Neural cell (in vitro differentiated cells): ENCODE results near the gene MGAM2. TPM values are rescaled to one million over a fixed set of nuclear protein-coding genes. Genes with fewer than 3 reads are reported as not detected.

Source experiments
- H2AFZ ChIP-seq: fragments of 200-600, 300-800 bp; sonication (generic), shearing (Covaris generic); 2 replicates; pipeline ENCODE4 v1.6.0; 2014; ENCODE audit warnings: low read depth, mild to moderate bottlenecking, antibody characterized with exemption, low read length, moderate library complexity
- H3F3A ChIP-seq: fragments of 200-600 bp; shearing (Covaris generic); 2 replicates; pipeline ENCODE4 v1.6.1; 2016; ENCODE audit warnings: mild to moderate bottlenecking, moderate library complexity, mixed read lengths, antibody characterized with exemption, low read length; ENCODE audit not compliant: insufficient read depth, poor library complexity, severe bottlenecking
- H3K27ac ChIP-seq: fragments of 200-600, 300-800 bp; sonication (generic), shearing (Covaris generic); 2 replicates; pipeline ENCODE4 v1.5.1; 2014; ENCODE audit warnings: mild to moderate bottlenecking, low read length, moderate library complexity
- H3K27me3 ChIP-seq: fragments of 300-800, 200-600 bp; sonication (generic), shearing (Covaris generic); 2 replicates; pipeline ENCODE4 v1.6.0; 2014; ENCODE audit warnings: mild to moderate bottlenecking, low read depth, low read length, moderate library complexity; ENCODE audit not compliant: insufficient read depth
- H3K36me3 ChIP-seq: fragments of 300-800, 200-600 bp; sonication (generic), shearing (Covaris generic); 2 replicates; pipeline ENCODE4 v1.5.1; 2014; ENCODE audit warnings: mild to moderate bottlenecking, antibody characterized with exemption, low read length, moderate library complexity; ENCODE audit not compliant: insufficient read depth
- H3K4me2 ChIP-seq: fragments of 300-800, 200-600 bp; sonication (generic), shearing (Covaris generic); 2 replicates; pipeline ENCODE4 v1.6.0; 2014; ENCODE audit warnings: mild to moderate bottlenecking, low read length
- H3K4me3 ChIP-seq: fragments of 300-800, 200-600 bp; sonication (generic), shearing (Covaris generic); 2 replicates; pipeline ENCODE4 v1.5.1; 2014; ENCODE audit warnings: mild to moderate bottlenecking, low read length, moderate library complexity
- H3K79me2 ChIP-seq: fragments of 200-600 bp; shearing (Covaris generic); replicated peaks from 2 replicates; pipeline ENCODE4 v1.6.0; 2014; ENCODE audit warnings: mild to moderate bottlenecking, low read length, moderate library complexity; ENCODE audit not compliant: insufficient read depth
- H3K9ac ChIP-seq: fragments of 300-800, 200-600 bp; sonication (generic), shearing (Covaris generic); 2 replicates; pipeline ENCODE4 v1.6.1; 2016; ENCODE audit warnings: mild to moderate bottlenecking, low read length, mixed read lengths
- H3K9me2 ChIP-seq: fragments of 200-600 bp; shearing (Covaris generic); 2 replicates; pipeline ENCODE4 v1.6.1; 2016; ENCODE audit warnings: mild to moderate bottlenecking, low read length, mixed read lengths; ENCODE audit not compliant: insufficient read depth
- H3K9me3 ChIP-seq: fragments of 200-600, 300-800 bp; sonication (generic), shearing (Covaris generic); 2 replicates; pipeline ENCODE4 v1.6.1; 2016; ENCODE audit warnings: mild to moderate bottlenecking, mixed run types, low read length, moderate library complexity, mixed read lengths
- H4K20me1 ChIP-seq: fragments of 200-600 bp; shearing (Covaris generic); 2 replicates; pipeline ENCODE4 v1.6.1; 2016; ENCODE audit warnings: mild to moderate bottlenecking, mixed run types; ENCODE audit not compliant: insufficient read depth
- EZH2 ChIP-seq: fragments of 200-600, 300-800 bp; shearing (Covaris generic), sonication (generic); IDR thresholded peaks from 2 replicates; pipeline ENCODE4 v1.6.1; 2014; ENCODE audit warnings: antibody characterized with exemption, low read length, borderline replicate concordance, mild to moderate bottlenecking; ENCODE audit not compliant: insufficient read depth, poor library complexity, severe bottlenecking
- MXI1 ChIP-seq: fragments of 450-650 bp; conservative IDR thresholded peaks from 2 replicates; pipeline ENCODE4 v1.6.1; 2014; ENCODE audit warnings: antibody characterized with exemption, mild to moderate bottlenecking; ENCODE audit not compliant: poor library complexity, severe bottlenecking
- RAD21 ChIP-seq: fragments of 450-650 bp; conservative IDR thresholded peaks from 2 replicates; pipeline ENCODE4 v1.6.1; 2014; ENCODE audit warnings: antibody characterized with exemption, mild to moderate bottlenecking, moderate library complexity
- polyA plus RNA-seq: library from polyadenylated mRNA; depleted of rRNA; stranded (reverse); fragments of >200 nt; gene quantifications from 2 replicates; pipeline ENCODE4 v1.2.3, GENCODE V29; 2014

The MGAM2 gene
- polyA plus RNA-seq, 1 donor from 2014 or later = 0.76 TPM

GRCh38 chr7:142263598-142264380 is 152.3 kb downstream of the MGAM2 start:
- Histone ChIP-seq H2AFZ (no peak overlapping the region), H3K9me2 (no peaks in the 10 kb centered on the region), H3K9me3 (no peaks in the 10 kb centered on the region), H3K4me2 (no peak overlapping the region), H3K27me3 (no peaks in the 10 kb centered on the region), H3K79me2 (no peaks in the 10 kb centered on the region), H3K36me3 (no peaks in the 10 kb centered on the region), H3K4me3 (no peak overlapping the region), H3K27ac (no peak overlapping the region), H3K9ac (no peak overlapping the region), H3F3A (no peaks in the 10 kb centered on the region), H4K20me1 (no peaks in the 10 kb centered on the region)
- no peak for TF ChIP-seq EZH2
- TF ChIP-seq RAD21 = no peak
- TF ChIP-seq MXI1 = no peak

Other genes starting within 250 kb of the MGAM2 start
- 0.78 TPM in 1 of 2 replicates, not detected in the other for gene OR9A4, start 195.3 kb upstream of the MGAM2 start, polyA plus RNA-seq
- gene CLEC5A, start 164.7 kb upstream of the MGAM2 start, polyA plus RNA-seq = not detected in 2 replicates
- not detected in 2 replicates for gene TAS2R38, start 137.9 kb upstream of the MGAM2 start, polyA plus RNA-seq
- gene MGAM, start 115.8 kb upstream of the MGAM2 start, polyA plus RNA-seq = 0.72 and 0.89 TPM in 2 replicates
- gene PRSS58, start 146.3 kb downstream of the MGAM2 start, polyA plus RNA-seq = not detected in 2 replicates